ENCODE data around the gene GMPPB.

GMPPB gene

DNA sequence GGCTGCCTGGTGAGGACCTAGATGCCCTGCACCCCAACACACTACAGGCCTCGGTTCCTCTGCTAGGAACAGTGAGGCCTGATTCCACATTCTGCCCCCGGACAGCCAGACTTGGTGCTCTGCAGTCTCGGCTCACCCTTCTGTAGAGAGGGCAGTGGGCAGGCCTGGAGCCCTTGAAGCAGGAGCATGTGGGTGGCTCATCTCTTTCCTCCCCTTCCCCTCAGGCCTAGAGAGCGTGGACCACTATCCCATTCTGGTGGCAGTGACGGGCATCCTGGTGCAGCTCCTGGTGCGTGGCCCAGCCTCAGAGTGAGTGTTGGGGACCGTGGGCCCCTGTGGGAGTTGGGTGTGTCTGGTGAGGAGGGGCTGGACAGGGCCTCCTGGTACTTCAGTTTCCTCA lies 7.6 kb downstream of the GMPPB start:
- no peak for TF ChIP-seq CTCF (IDR thresholded peaks at IDR 0.05)

DNA sequence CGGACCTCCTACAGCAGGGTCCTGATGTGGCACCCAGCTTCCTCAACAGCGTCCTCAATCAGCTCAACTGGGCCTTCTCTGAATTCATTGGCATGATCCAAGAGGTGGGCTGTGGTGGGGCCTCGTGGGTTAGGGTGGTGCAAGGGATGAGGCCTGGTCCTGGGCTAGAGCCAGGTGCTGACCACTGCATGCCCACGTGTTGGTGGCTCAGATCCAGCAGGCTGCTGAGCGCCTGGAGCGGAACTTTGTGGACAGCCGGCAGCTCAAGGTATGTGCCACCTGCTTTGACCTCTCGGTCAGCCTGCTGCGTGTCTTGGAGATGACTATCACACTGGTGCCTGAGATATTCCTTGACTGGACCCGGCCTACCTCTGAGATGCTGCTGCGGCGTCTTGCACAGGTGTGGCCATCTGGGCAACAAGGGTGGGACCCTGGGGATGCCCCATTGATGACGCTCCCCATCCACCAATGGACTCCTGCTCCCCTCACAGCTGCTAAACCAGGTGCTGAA lies 8.1 kb downstream of the GMPPB start:
- no peak for TF ChIP-seq CTCF (IDR thresholded peaks at IDR 0.05)

DNA sequence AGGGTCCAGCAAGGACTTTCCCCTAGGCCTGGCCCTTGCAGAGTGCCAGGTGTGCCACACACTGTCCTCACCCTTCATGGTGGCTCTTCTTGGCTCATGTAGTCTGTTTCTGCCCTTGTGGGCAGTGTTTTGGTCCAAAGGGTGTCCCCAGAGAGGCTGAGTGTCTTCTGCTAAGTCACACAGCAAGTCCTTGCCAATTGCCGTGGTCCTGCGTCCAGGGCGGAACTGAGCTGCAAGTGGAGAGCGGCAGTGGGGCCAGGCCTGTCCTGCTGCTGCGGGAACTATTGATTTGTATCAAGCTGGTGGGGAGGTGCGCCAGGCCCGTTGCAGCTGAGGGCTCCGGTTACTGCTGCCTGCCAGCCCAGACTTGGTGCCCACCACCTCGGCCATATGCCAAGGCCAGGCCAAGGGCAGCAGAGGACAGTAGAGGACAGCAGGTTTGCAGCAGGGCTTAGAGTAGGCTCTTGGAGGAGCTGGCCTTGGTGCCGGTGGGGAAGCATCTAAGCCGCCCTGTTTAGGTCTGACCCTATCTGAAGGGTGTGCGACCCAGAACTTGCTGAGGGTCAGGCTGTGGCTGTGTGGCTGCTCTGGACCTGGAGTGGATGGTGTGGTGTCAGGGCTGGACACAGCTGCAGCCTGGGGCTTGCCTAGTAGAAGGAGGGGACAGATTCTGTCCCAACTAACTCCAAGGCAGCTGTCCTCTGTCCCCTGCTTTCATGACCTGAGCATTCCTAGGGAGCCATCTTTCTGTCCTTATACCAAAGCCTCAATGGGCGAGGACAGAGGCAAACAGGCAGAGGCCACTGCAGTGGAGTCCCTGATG lies 8.8 kb downstream of the GMPPB start:
- TF ChIP-seq CTCF (IDR thresholded peaks at IDR 0.05), result no peak

GRCh38 chr3:49713336-49714105 lies 10.2 kb downstream of the GMPPB start:
- no peak for TF ChIP-seq CTCF (IDR thresholded peaks at IDR 0.05)

GRCh38 chr3:49712631-49713317 lies 11.0 kb downstream of the GMPPB start:
- TF ChIP-seq CTCF (IDR thresholded peaks at IDR 0.05), result no peak

DNA sequence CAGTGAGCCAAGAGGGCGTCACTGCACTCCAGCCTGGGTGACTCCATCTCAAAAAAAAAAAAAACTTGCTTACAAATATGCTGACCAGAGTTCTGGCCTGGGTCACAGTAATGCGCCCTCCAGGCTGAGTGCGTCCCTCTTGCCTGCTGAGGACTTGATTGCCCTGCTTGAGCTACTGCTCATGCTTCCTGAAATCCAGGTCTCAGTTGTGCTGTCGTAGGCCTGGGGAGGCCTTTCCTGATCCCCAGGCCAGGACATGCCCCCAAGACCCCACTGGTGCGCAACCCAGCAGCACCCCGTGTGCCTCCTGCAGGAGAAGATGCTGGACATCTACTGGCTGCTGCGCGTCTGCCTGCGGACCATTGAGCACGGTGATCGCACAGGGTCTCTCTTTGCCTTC lies 11.6 kb downstream of the GMPPB start:
- no peak for TF ChIP-seq CTCF (IDR thresholded peaks at IDR 0.05)

GRCh38 chr3:49711489-49711888 lies 12.3 kb downstream of the GMPPB start:
- no peak for TF ChIP-seq CTCF (IDR thresholded peaks at IDR 0.05)

Data from LNCAP (cell line).